NCI-H82 treated with DMSO at 0.1 percent for 48 hours (cell line): ENCODE measurements around the gene CD34.
"Not testable (repeated sequence)": the region's sequence is repeated elsewhere in the genome, so short reads cannot be mapped to it uniquely, and the experiment has no call there.

Experiments
- DNase-seq: peaks from one replicate; lab custom pipeline; 2025; ENCODE audit not compliant: unreplicated experiment; lab: John Stamatoyannopoulos, UW

The CD34 gene

GRCh38 chr1:207910591-207911354, at the start of gene CD34:
Gene CD34, minus strand, starts transcription at chr1:207911125. Its CDS starts 45 bp downstream, at chr1:207911080.
- no peak for DNase-seq

GRCh38 chr1:207960346-207960745, 49.4 kb upstream of the CD34 start:
- no peak for DNase-seq

GRCh38 chr1:207959910-207960309, 49.0 kb upstream of the CD34 start:
- DNase-seq: no peak

- no peak for DNase-seq
Observed at GRCh38 chr1:207959141-207959825, 48.4 kb upstream of the CD34 start.

- DNase-seq: no peak
Observed at GRCh38 chr1:207958376-207959139, 47.6 kb upstream of the CD34 start.

- no peak for DNase-seq
Observed at GRCh38 chr1:207956986-207957385, 46.1 kb upstream of the CD34 start.

GRCh38 chr1:207954104-207954503, 43.2 kb upstream of the CD34 start:
- no peak for DNase-seq

GRCh38 chr1:207952617-207953542, 42.0 kb upstream of the CD34 start:
- no peak for DNase-seq

- DNase-seq: no peak
Observed at GRCh38 chr1:207951652-207952051, 40.7 kb upstream of the CD34 start.

- DNase-seq: no peak
Observed at GRCh38 chr1:207950750-207951149, 39.8 kb upstream of the CD34 start.

GRCh38 chr1:207949571-207950195, 38.8 kb upstream of the CD34 start:
- no peak for DNase-seq

- DNase-seq: no peak
Observed at GRCh38 chr1:207948536-207949250, 37.8 kb upstream of the CD34 start.

- DNase-seq: no peak
Observed at GRCh38 chr1:207946756-207947155, 35.8 kb upstream of the CD34 start.

GRCh38 chr1:207944571-207944970, 33.6 kb upstream of the CD34 start:
- no peak for DNase-seq

- not testable (repeated sequence) for DNase-seq
Observed at GRCh38 chr1:207942337-207942741, 31.4 kb upstream of the CD34 start.

GRCh38 chr1:207941665-207942064, 30.7 kb upstream of the CD34 start:
- no peak for DNase-seq

- no peak for DNase-seq
Observed at GRCh38 chr1:207938016-207938415, 27.1 kb upstream of the CD34 start.

- DNase-seq: no peak
Observed at GRCh38 chr1:207937204-207937603, 26.3 kb upstream of the CD34 start.

GRCh38 chr1:207935166-207935583, 24.2 kb upstream of the CD34 start:
- no peak for DNase-seq
